Activated CD8-positive, alpha-beta memory T cell treated with anti-CD3 and anti-CD28 coated beads for 24 hours (primary cell): Measurements from ENCODE around the gene COMMD3.
"Not testable (repeated sequence)": the region's sequence is repeated elsewhere in the genome, so short reads cannot be mapped to it uniquely, and the experiment has no call there.

ENCODE experiments used
- DNase-seq: peaks from one replicate; pipeline ENCODE4 v3.0.0-alpha.2; 2020

Gene COMMD3

DNA sequence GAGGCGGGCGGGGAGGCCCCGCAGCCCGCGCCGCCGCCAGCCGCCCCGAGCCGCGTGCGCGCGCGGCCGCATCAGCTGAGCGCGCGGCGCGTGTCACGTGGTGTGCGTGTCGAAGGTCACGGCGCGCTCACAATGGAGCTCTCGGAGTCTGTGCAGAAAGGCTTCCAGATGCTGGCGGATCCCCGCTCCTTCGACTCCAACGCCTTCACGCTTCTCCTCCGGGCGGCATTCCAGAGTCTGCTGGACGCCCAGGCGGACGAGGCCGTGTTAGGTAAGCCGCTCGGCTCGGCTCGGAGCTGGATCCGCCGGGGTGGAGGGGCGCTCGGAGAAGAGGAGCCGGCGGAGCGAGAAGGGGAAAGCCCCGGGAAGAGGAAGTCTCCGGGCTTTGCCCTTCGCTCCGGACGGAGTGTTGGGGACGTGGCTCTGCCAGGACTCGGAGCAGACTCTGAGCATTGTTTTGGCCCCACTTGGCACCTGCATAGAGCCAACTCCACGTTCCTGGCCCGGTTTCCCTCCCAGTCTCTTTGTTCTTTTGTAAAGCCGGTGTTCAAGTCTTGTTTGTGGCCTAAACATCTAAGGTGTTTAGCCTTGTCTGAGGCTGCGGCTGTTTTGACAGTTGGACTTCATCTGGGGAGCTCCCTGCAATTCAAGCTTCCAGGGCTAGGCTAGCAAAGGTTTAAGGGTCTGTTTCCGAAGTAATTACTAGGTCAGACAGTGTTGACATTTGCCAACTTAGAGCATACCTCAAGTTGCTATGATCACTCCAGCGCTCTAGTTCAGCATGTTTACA, at the start of gene COMMD3:
TSS of gene COMMD3 (plus strand) at position 103 of the 790 bp plus-strand sequence. CDS start at position 133, 30 bp downstream.
- peak; percentile 90 for DNase-seq

DNA sequence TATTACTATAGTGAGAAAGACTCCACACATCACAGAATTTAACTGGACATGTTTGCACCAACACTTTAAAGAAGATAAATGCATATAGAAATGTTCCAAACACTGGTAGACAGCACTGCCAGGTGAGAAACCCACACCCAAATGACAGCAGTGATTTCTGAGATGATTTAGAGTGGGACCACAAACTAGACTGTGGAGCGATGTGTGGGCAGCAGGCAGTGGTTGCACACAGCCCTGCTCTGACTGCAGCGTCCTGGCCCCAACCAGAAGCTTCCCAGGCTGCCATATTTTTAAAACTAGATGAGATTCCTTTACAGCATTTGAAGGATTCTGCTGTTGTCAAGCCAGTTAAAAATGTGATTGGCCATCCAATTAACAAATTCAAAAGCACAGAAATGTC, 47.7 kb upstream of the COMMD3 start:
- no peak for DNase-seq

DNA sequence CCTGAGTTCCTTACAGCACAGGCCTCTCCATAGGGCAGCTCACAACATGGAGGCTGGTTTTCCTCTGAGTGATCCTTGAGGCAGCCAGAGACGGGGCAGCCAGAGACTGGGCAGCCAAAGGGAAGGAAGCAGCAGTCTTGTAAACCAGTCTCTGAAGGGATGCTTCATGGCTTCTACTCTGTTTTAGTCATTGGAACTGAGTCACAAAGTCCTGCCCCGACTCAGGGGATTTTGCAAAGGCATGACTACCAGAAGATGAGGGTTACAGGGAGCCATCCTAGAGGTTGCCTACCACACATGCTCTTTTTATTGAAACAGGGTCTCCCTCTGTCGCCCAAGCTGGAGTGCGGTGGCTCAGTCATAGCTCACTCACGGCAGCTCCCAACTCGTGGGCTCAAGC, 44.4 kb upstream of the COMMD3 start:
- no peak for DNase-seq

DNA sequence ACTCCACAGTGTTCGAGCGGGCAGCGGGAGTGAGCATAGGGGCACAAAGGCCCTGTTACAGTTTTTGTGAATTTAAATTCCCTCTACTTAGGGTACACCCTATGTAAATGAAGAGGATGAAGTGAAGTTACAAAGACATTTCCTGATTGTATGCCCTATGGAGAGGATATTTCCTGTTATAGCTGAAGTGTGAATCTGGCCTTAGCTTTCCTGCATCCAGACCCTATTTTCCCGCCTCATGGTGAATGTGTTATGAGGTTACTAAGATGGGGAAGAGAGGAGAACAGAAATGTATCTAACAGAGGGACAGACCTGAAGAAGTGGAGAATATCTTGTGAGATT, 37.8 kb upstream of the COMMD3 start:
- no peak for DNase-seq

DNA sequence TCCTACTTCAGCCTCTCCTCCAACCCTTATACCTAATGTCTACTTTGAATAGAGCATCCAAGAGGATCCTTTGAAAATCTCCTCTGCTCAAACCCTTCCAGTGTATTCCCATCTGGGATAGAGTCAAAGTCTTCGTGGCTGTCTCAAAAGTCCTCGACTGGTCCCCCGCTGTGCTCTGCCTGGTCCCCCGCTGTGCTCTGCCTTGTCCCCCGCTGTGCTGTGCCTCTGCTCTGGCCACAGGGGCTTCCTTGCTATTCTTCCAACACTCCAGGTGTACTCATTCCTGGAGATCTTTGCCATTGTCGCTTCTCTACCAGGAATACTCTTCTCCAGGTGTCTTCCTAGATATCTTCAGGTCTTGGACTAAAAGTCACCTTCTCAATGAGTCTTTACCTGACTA, 36.1 kb upstream of the COMMD3 start:
- no peak for DNase-seq

DNA sequence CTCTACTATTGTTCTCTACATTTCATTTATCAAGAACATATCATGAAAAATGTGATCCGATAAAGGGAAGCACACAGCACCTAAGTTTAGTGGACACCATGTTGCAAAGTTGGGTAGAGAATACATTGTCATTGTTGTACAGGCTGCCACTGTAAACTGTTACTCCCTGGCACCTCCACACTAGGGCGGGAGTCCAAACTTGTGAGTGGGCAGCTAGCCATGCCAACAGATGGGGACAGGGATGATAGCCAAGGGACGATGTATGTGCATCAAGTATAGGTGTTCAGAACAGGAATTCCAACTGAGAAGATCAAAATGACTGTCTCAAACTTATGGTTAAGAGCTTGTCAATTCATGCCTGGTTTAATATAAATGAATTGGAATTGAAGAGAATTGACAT, 31.1 kb upstream of the COMMD3 start:
- DNase-seq = no peak

DNA sequence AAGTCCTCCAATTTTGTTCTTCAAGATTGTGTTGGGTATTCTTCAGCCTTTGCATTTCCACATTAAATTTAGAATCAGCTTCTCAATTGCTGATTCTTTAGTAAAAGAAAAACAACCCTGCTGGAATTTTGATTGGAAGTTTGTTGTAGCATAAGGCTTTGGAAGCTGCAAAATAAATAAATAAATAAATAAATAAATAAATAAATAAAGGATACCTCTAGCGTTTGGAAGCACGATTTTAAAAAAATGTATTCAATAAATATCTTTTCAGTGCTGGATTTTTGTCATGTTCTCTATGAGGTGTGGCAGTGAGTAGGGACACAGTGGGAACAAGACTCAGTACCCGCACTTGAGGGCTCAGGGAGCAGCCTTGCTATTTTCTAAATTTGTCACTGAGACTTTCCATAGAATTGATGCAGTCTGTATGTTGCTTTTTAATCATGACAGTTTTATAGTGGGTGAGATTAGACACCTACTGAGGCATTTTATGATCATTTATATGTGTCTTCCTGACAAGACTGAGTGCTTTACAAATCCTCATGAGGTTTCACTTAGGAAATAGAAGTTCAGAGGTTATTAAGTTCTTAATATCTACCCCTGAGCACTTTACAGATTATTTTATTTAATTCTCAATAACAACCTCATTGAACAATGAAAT, 22.3 kb upstream of the COMMD3 start:
- no peak for DNase-seq

DNA sequence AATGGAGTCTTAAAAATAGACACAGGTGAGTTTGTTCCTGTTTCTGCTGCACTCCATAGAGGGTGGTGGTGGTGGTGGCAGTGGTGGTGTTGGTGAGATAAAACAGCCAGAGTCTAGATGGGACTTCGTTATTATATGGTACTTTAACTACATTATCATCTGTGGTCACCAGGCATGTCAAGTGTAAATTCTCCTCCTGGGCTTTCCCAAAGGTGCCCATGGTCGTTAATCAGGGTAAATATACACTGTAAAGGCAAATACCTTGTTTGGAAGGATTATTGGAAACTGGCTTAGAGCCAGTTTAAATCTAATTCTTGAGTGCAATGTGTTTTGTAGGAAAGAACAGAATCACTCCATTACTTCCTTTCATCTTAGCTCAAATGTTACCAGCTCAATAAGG, 21.5 kb upstream of the COMMD3 start:
- DNase-seq = no peak

DNA sequence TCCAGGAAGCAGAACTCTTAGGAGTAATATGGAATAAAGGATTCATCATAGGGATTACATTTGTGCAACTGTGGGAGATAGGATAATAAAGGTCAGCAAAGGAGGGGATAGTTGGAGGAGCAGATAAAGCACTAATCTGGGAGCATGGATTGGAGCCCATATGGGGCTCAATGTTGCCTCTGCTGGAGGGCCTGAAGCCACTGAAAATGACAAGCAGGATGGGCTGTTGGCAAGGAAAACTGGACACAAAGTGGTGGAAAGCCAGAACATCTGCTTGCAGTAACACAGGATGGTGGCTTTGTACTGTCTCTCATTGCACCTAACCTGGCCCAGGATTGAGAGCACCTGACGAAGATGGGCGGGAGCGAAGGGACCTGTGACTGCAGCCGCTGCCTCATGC, 15.0 kb upstream of the COMMD3 start:
- no peak for DNase-seq

DNA sequence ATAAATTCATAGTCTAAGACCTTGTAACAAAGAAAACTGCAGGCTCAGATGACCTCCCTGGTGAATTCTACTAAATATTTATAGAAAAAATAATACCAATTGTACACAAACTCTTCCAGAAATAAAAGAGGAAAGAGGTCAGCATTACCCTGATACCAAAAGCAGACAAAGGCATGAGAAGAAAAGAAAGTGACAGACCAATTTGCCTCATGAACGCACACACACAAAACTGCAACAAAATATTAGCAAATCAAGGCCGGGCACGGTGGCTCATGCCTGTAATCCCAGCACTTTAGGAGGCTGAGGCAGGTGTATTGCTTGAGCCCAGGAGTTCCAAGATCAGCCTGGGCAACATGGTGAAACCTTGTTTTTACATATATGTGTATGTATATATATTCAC, 12.7 kb upstream of the COMMD3 start:
- DNase-seq = no peak

DNA sequence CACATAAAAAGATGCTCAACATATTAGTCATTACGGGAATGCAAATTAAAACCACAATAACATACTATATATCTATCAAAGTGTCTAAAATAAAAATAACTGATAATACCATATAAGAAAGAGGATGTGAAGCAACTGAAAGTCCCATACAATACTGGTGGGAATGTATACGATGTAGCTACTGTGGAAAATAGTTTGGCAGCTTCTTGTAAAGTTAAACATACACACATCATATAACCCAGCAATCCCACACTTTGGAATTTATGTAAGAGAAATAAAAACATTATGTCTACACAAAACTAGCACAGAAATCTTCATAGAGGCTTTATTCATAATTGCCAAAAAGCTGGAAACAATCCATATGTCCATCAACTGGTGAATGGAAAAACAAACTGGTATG, 10.5 kb upstream of the COMMD3 start:
- DNase-seq = no peak

DNA sequence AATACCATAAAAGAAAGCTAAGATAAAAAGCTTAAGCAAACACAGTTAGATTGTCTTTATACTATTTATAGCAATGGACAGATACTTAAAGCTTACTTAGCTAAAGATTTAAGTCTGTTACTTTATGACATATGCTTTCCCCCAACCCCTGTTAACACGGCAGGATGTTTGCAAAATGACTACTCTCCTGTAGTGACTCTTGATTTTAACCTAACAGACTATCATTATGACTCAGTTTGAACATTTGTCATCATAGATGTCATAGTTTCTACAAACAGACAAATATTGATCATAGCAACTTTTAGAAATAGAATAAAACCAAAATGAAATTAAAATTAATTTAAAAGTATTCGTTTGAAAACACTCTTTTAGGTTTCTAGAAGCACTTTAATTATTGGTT, 7.8 kb upstream of the COMMD3 start:
- DNase-seq = no peak

DNA sequence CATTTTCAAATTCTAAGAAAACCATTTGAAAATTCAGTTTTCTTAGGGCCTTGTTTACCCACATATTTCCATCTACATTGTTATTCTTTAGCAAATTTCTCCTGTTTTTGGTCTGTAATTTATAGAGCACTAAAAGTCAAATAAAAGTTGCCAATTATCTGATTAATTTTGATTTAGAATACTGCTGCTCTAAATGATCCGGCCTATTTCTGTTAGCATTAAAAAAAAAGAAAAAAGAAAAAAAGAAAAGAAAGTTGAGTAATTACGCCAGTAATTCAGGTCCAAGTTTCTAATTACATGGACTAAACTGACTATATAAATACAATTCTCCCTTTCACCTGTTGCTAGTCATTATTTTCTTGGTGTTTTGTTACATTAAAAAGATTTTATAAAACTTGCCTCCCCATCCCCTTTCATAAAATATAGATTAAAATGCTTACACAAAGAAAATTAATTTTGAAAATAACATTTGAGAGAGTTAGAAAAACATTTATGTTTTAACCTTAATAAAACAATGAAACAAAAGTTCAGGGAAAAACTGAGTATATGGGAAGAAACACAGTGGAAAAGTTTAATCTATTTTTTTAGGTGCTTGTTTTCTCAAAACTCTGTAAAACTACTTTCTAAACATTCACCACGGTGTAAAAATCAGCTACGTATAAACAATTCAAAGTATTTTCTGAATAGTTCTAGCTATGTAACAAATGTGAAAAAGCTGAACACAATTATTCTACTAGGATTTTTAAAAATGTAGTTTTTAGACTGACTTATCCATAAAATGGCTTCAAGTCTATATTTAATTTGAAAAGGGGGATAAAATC, 6.8 kb upstream of the COMMD3 start:
- DNase-seq = no peak

DNA sequence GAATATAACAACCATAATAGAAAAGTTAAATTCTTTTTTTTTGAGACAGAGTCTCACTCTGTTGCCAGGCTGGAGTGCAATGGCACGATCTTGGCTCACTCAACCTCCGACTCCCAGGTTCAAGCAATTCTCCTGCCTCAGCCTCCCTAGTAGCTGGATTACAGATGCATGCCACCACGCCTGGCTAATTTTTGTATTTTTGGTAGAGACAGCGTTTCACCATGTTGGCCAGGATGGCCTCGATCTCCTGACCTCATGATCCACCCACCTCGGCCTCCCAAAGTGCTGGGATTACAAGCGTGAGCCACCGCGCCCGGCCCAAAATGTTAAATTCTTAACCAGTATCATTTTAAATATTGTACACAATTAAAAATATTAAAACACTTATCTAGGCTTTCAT, 6.2 kb upstream of the COMMD3 start:
- DNase-seq = not testable (repeated sequence)

DNA sequence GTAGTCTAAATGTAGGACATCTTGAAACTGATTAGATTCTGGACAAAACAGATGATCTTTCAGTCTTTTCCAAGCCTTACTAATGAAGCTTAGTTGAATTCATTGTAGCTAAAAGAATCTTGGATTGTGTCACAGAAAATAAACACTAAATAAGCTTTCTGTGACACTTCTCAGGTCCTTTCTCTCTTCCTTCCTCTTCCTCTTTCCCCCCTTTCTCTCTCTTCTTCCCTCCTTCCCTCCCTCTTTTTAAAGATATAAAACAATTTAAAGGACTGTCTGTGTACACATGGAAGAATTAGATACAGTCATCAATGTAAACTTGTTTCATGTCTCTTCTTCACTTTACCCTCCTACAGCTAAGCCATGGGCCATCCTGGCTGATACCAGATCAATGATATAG, 5.3 kb upstream of the COMMD3 start:
- no peak for DNase-seq

DNA sequence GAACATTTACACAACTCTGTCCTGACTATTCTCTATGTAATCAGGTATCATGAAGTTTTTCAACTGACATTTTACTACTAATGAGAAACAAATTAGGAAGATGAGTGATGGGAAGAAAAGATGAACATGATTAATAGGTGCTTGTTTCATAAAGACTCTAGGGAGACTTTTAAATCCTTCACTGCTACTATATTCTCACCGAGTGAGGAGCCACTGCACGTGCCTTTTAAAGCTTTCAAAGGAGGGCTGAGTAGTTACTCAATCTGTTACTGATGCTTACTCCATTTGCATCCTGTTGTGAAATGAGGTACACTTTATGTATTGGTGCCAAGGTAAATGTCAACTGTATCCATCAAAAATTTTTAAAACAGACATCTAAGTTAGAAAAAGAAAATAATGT, 1.3 kb upstream of the COMMD3 start:
- DNase-seq = no peak

DNA sequence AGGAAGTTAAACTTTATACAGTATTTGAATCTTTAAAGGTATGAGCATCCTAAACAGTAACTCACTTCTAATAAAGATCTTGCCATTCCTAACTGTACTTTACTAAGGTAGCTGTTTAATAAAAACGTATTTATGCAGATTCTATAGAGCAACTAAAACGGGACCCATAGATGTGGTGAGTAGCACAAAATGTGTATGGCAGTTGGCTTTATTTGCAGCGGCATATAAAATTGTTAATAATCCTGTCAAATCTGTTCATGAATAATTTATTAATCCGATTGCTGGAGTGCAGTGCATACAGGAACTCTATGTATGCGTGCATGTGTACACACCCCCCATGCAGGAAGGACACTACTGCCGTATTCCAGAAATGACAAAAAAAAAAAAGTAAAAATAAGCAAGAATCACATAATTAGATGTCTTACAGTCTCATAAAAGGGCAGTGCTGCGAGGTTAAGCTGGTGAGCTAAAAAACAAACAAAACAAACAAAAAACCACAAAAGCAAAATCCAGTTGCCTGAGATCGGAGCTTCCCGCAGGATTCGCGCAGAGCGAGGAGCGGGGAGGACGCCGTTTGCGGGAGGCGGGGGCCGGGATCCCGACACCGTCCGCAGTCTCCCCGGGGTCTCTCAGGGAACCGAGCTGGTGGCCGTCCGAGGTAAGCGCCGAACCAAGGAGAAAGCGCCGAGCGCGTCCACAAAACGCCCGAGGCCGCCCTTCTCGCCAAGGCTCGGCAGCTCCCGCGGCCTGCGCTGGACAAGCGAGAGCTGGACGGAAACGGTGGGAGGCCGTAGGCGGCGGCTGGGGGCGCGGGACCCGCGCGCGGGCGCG, 518 bp upstream of the COMMD3 start:
- no peak for DNase-seq

DNA sequence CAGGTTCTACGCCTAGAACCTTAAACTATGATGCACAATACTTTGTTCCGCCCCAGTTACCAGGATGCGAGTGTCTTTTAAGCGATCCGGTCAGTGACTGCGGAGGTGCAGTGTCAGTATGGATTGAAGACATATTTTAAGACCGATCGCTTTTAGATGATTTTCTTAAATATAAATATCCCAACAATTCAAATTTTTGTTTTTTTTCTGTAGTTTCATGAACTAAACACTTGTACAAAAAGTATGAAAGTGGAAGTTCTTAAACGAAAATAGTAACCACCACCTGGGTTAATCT, 835 bp downstream of the COMMD3 start:
- no peak for DNase-seq

DNA sequence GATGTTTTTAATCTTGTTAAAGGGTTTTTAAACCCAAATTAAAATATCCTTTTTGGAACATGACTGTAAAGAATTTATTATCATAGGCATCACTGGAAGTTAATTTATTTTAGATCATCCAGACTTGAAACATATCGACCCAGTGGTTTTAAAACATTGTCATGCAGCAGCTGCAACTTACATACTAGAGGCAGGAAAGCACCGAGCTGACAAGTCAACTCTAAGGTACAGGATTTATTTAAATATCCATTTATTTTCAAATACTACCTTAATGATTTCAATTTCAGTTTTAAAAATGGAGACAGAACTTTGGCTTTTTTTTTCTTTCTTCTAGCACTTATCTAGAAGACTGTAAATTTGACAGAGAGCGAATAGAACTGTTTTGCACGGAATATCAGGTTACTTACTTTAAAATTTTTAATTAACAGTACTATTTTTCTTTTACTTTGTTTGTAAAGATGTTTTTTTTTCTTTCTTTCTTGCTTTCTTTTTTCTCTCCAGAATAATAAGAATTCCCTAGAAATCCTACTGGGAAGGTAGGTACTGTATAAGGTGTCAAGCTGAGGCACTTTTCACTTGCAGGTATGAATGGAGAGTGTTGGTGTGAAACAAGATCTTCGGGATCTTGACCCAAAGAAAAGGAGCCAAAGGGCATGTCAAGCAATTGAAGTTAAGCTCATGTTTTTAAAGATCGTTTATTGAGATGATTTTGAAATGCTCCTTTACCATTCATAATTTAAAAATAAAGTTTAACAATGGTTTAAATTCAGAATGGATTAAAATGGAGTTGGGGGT, 1.8 kb downstream of the COMMD3 start:
- DNase-seq = no peak

DNA sequence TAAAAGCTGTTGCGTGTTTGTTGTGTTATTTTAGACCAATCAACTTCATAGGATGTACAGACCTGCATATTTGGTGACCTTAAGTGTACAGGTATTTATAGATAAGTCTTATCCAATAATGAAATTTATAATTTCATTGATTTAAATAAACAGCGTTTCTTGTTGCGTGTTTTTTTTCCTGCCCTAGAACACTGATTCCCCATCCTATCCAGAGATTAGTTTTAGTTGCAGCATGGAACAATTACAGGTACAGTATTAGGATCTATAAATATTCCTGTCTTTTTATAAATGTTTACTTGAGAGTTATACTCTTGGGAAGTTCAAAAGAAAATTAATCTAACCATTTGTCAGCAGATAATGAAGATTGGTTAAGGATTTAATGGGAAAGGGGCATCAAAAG, 2.6 kb downstream of the COMMD3 start:
- DNase-seq = no peak

DNA sequence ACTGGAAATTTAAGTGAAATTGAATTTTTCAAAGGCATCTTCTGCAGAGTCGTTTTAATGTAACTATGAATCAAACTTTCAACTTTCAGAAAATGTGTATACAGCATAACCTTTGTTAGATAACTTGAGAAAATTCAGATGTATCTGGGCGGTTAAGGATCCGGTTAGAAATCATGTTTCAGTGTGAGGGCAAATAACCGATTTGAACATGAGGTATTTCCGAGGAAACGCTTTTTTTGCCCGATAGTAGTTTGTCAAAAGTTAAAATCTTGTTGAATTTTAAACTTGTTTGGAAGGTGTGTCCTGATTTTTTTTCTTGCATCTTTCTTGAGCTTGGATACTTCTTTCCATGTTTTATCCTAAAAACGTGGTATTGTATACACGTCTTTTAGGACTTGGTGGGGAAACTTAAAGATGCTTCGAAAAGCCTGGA, 3.4 kb downstream of the COMMD3 start:
- no peak for DNase-seq

DNA sequence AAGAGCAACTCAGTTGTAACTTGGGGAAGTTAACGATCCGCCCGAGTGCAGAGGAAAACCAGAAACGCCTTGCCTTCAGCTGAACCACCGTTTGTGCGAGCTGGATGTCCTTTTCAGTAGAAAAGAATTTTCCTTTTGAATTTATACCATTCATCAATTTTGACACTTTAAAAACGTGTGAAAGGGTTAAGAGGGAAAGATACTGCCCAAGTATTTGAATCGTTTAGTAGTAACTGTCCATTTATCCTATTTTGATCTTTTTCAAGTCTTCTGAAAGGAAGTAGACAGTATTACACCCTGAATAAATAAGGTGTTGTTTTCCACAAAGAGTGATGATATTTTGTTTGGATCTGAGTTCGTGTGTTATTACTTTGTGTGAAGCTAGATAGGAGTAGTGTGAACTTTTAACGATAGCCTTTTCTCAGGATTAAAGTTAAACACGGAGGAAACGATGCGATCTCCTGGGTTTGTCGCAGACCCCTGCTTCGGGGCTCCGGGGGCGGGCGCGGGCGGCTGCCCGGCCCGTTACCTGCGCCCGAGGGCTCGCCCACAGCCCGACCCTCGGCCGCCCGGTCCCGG, 3.9 kb downstream of the COMMD3 start:
- DNase-seq = no peak
